ENCODE data around the gene GUCY2C.

The GUCY2C gene

GRCh38 chr12:14664434-14665023 is 31.9 kb downstream of the GUCY2C start:
- H3K27me3 ChIP-seq (ENCODE audit: control insufficient read depth in 1 of 2, insufficient read depth in 1 of 2, low read length in 2 of 2), result no peaks in the 10 kb centered on the region
- no peak overlapping the region for H3K18ac ChIP-seq (ENCODE audit: low read depth in 1 of 2, low read length in 2 of 2)
- H3K9me3 ChIP-seq (ENCODE audit: control insufficient read depth, low read length), result no peaks in the 10 kb centered on the region
- H2BK15ac ChIP-seq (ENCODE audit: low read depth, poor library complexity, severe bottlenecking), result no peak overlapping the region
- no peak overlapping the region for H3K4ac ChIP-seq (ENCODE audit: low read depth in 1 of 2, low read length in 2 of 2)
- H2BK5ac ChIP-seq (ENCODE audit: low read depth, low read length, poor library complexity, severe bottlenecking), result no peak overlapping the region
- no peaks in the 10 kb centered on the region for H3K36me3 ChIP-seq (ENCODE audit: control insufficient read depth in 1 of 2, insufficient read depth in 2 of 2, low read depth in 1 of 2, low read length in 2 of 2)
- no peak overlapping the region for H3K23ac ChIP-seq (ENCODE audit: low read length in 2 of 2)
- H4K91ac ChIP-seq (ENCODE audit: low read length), result no peak overlapping the region
- 92% methylated on average over 5 of the region's 7 CpGs for WGBS
- no peak overlapping the region for H3K4me3 ChIP-seq (ENCODE audit: insufficient read depth in 1 of 2, low read depth in 1 of 2, low read length in 2 of 2)
- H2AFZ ChIP-seq (ENCODE audit: low read depth, low read length), result no peak overlapping the region
- no peak overlapping the region for H3K14ac ChIP-seq (ENCODE audit: low read length in 2 of 2)
- peak; percentile 40 for DNase-seq
- H4K8ac ChIP-seq (ENCODE audit: low read length), result no peak overlapping the region
- no peak overlapping the region for H2AK5ac ChIP-seq (ENCODE audit: low read length, severe bottlenecking)
- no peak overlapping the region for H3K4me2 ChIP-seq (ENCODE audit: low read length, poor library complexity, severe bottlenecking)
- no peaks in the 10 kb centered on the region for H3K4me1 ChIP-seq (ENCODE audit: control insufficient read depth, insufficient read depth, low read depth, low read length)
- H3K27ac ChIP-seq (ENCODE audit: low read length, poor library complexity, severe bottlenecking), result no peak overlapping the region
- no peak overlapping the region for H2BK120ac ChIP-seq (ENCODE audit: low read depth, low read length)
- no peak overlapping the region for H2BK12ac ChIP-seq (ENCODE audit: low read length in 2 of 2)
- H3K79me1 ChIP-seq (replicated peaks; ENCODE audit: low read length, poor library complexity, severe bottlenecking), result no peaks in the 10 kb centered on the region
- H3K9ac ChIP-seq (ENCODE audit: low read length), result no peak overlapping the region

DNA sequence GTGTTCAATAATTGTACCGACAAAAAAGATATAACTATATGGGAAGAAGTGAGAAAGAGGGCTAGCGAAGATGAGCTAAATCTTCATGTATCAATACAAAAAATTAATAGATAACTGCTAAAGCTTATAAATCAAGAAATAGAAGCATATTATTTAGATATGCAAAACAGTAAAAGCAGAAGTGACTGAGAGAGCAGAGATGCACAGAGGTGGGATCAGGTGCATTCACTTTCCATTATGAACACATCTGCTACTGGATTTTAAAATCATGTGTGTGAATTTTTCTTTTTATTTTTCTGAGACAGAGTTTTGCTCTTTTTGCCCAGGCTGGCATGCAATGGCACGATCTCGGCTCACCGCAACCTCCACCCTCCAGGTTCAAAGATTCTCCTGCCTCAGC is 33.4 kb downstream of the GUCY2C start:
- H3K4me1 ChIP-seq (ENCODE audit: control insufficient read depth, insufficient read depth, low read depth, low read length), result no peaks in the 10 kb centered on the region
- no peaks in the 10 kb centered on the region for H3K79me1 ChIP-seq (replicated peaks; ENCODE audit: low read length, poor library complexity, severe bottlenecking)
- no peak overlapping the region for H3K14ac ChIP-seq (ENCODE audit: low read length in 2 of 2)
- no peak for DNase-seq
- H3K9ac ChIP-seq (ENCODE audit: low read length), result no peak overlapping the region
- H3K4me2 ChIP-seq (ENCODE audit: low read length, poor library complexity, severe bottlenecking), result no peak overlapping the region
- H2AK5ac ChIP-seq (ENCODE audit: low read length, severe bottlenecking), result no peak overlapping the region
- no peak overlapping the region for H3K18ac ChIP-seq (ENCODE audit: low read depth in 1 of 2, low read length in 2 of 2)
- no peaks in the 10 kb centered on the region for H3K27me3 ChIP-seq (ENCODE audit: control insufficient read depth in 1 of 2, insufficient read depth in 1 of 2, low read length in 2 of 2)
- no peaks in the 10 kb centered on the region for H3K9me3 ChIP-seq (ENCODE audit: control insufficient read depth, low read length)
- H2BK15ac ChIP-seq (ENCODE audit: low read depth, poor library complexity, severe bottlenecking), result no peak overlapping the region
- no peaks in the 10 kb centered on the region for H3K36me3 ChIP-seq (ENCODE audit: control insufficient read depth in 1 of 2, insufficient read depth in 2 of 2, low read depth in 1 of 2, low read length in 2 of 2)
- H2BK12ac ChIP-seq (ENCODE audit: low read length in 2 of 2), result no peak overlapping the region
- H3K4ac ChIP-seq (ENCODE audit: low read depth in 1 of 2, low read length in 2 of 2), result no peak overlapping the region
- H2BK120ac ChIP-seq (ENCODE audit: low read depth, low read length), result no peak overlapping the region
- H2AFZ ChIP-seq (ENCODE audit: low read depth, low read length), result no peak overlapping the region
- no peak overlapping the region for H2BK5ac ChIP-seq (ENCODE audit: low read depth, low read length, poor library complexity, severe bottlenecking)
- WGBS, result no CpG with 5 or more reads among the region's 5 CpGs
- no peak overlapping the region for H3K27ac ChIP-seq (ENCODE audit: low read length, poor library complexity, severe bottlenecking)
- H4K8ac ChIP-seq (ENCODE audit: low read length), result no peak overlapping the region
- no peak overlapping the region for H3K23ac ChIP-seq (ENCODE audit: low read length in 2 of 2)
- no peak overlapping the region for H3K4me3 ChIP-seq (ENCODE audit: insufficient read depth in 1 of 2, low read depth in 1 of 2, low read length in 2 of 2)
- H4K91ac ChIP-seq (ENCODE audit: low read length), result no peak overlapping the region

GRCh38 chr12:14656846-14657245 is 39.6 kb downstream of the GUCY2C start:
- no peak overlapping the region for H2AK5ac ChIP-seq (ENCODE audit: low read length, severe bottlenecking)
- WGBS, result 95% methylated on average over 9 of the region's 9 CpGs
- H4K91ac ChIP-seq (ENCODE audit: low read length), result no peak overlapping the region
- H3K27ac ChIP-seq (ENCODE audit: low read length, poor library complexity, severe bottlenecking), result no peak overlapping the region
- H3K23ac ChIP-seq (ENCODE audit: low read length in 2 of 2), result no peak overlapping the region
- no peak overlapping the region for H3K4ac ChIP-seq (ENCODE audit: low read depth in 1 of 2, low read length in 2 of 2)
- no peak overlapping the region for H3K18ac ChIP-seq (ENCODE audit: low read depth in 1 of 2, low read length in 2 of 2)
- no peaks in the 10 kb centered on the region for H3K36me3 ChIP-seq (ENCODE audit: control insufficient read depth in 1 of 2, insufficient read depth in 2 of 2, low read depth in 1 of 2, low read length in 2 of 2)
- H3K4me3 ChIP-seq (ENCODE audit: insufficient read depth in 1 of 2, low read depth in 1 of 2, low read length in 2 of 2), result no peak overlapping the region
- H2BK5ac ChIP-seq (ENCODE audit: low read depth, low read length, poor library complexity, severe bottlenecking), result no peak overlapping the region
- H2AFZ ChIP-seq (ENCODE audit: low read depth, low read length), result no peak overlapping the region
- H3K27me3 ChIP-seq (ENCODE audit: control insufficient read depth in 1 of 2, insufficient read depth in 1 of 2, low read length in 2 of 2), result no peaks in the 10 kb centered on the region
- no peak overlapping the region for H2BK15ac ChIP-seq (ENCODE audit: low read depth, poor library complexity, severe bottlenecking)
- no peaks in the 10 kb centered on the region for H3K79me1 ChIP-seq (replicated peaks; ENCODE audit: low read length, poor library complexity, severe bottlenecking)
- H3K4me1 ChIP-seq (ENCODE audit: control insufficient read depth, insufficient read depth, low read depth, low read length), result no peaks in the 10 kb centered on the region
- H2BK120ac ChIP-seq (ENCODE audit: low read depth, low read length), result no peak overlapping the region
- no peak overlapping the region for H3K14ac ChIP-seq (ENCODE audit: low read length in 2 of 2)
- DNase-seq, result no peak
- no peak overlapping the region for H3K4me2 ChIP-seq (ENCODE audit: low read length, poor library complexity, severe bottlenecking)
- no peaks in the 10 kb centered on the region for H3K9me3 ChIP-seq (ENCODE audit: control insufficient read depth, low read length)
- H4K8ac ChIP-seq (ENCODE audit: low read length), result no peak overlapping the region
- no peak overlapping the region for H2BK12ac ChIP-seq (ENCODE audit: low read length in 2 of 2)
- H3K9ac ChIP-seq (ENCODE audit: low read length), result no peak overlapping the region

DNA sequence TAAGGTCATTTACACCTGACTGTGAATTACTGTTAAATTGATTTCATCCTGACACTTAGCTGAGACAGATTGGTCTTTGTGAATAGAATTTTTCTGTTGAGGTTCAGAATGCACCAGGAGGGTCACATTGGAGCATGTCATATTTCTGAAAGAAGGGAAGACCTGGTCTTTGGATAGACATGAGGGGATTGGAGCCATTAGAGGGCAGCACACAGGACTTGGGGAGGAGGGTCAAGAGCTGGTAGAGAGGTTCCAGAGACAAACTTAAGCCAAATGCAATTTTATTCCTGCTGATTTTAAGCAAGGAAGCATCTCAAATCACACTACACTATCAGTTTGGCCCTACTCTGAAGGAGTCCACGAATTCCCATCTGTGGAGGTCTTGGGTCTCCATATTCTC is 41.1 kb downstream of the GUCY2C start:
- Histone ChIP-seq H3K79me1 (replicated peaks; ENCODE audit: low read length, poor library complexity, severe bottlenecking) (no peaks in the 10 kb centered on the region), H3K27me3 (ENCODE audit: control insufficient read depth in 1 of 2, insufficient read depth in 1 of 2, low read length in 2 of 2) (no peaks in the 10 kb centered on the region), H2AFZ (ENCODE audit: low read depth, low read length) (no peak overlapping the region), H3K23ac (ENCODE audit: low read length in 2 of 2) (no peak overlapping the region), H3K4me3 (ENCODE audit: insufficient read depth in 1 of 2, low read depth in 1 of 2, low read length in 2 of 2) (no peak overlapping the region), H2BK120ac (ENCODE audit: low read depth, low read length) (no peak overlapping the region), H3K4ac (ENCODE audit: low read depth in 1 of 2, low read length in 2 of 2) (no peak overlapping the region), H3K9me3 (ENCODE audit: control insufficient read depth, low read length) (no peaks in the 10 kb centered on the region), H3K18ac (ENCODE audit: low read depth in 1 of 2, low read length in 2 of 2) (no peak overlapping the region), H2BK15ac (ENCODE audit: low read depth, poor library complexity, severe bottlenecking) (no peak overlapping the region), H2AK5ac (ENCODE audit: low read length, severe bottlenecking) (no peak overlapping the region), H2BK5ac (ENCODE audit: low read depth, low read length, poor library complexity, severe bottlenecking) (no peak overlapping the region), H3K4me1 (ENCODE audit: control insufficient read depth, insufficient read depth, low read depth, low read length) (no peaks in the 10 kb centered on the region), H3K27ac (ENCODE audit: low read length, poor library complexity, severe bottlenecking) (no peak overlapping the region), H3K4me2 (ENCODE audit: low read length, poor library complexity, severe bottlenecking) (no peak overlapping the region), H2BK12ac (ENCODE audit: low read length in 2 of 2) (no peak overlapping the region), H3K14ac (ENCODE audit: low read length in 2 of 2) (no peak overlapping the region), H3K36me3 (ENCODE audit: control insufficient read depth in 1 of 2, insufficient read depth in 2 of 2, low read depth in 1 of 2, low read length in 2 of 2) (no peaks in the 10 kb centered on the region), H4K8ac (ENCODE audit: low read length) (no peak overlapping the region), H4K91ac (ENCODE audit: low read length) (no peak overlapping the region), H3K9ac (ENCODE audit: low read length) (no peak overlapping the region)
- 57% methylated on average over 1 of the region's 1 CpG for WGBS
- no peak for DNase-seq

All from mesenchymal stem cell (in vitro differentiated cells and primary cell).